HG03097 (cell line): ENCODE data around the gene TCERG1.

ENCODE experiments used
- ATAC-seq: cut with Tn5 transposase; IDR thresholded peaks from one replicate; pipeline ENCODE4 v1.9.1; 2021; ENCODE audit not compliant: unreplicated experiment, low FRiP score

Gene TCERG1

DNA sequence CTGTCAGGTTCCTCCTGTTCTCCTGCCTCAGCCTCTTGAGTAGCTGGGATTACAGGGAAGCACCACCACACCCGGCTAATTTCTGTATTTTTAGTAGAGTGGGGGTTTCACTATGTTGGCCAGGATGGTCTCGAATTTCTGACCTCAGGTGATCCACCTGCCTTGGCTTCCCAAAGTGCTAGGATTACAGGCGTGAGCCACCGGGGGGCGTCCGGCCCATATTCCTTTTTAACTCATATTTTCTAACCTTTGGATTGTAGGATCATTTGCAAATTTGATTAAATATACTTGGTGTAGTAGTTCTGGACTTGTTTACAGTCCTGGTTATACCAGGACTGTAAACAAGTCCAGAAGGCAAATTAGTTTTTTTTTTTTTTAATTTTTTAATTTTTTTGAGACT lies 4.3 kb downstream of the TCERG1 start:
- no peak for ATAC-seq

DNA sequence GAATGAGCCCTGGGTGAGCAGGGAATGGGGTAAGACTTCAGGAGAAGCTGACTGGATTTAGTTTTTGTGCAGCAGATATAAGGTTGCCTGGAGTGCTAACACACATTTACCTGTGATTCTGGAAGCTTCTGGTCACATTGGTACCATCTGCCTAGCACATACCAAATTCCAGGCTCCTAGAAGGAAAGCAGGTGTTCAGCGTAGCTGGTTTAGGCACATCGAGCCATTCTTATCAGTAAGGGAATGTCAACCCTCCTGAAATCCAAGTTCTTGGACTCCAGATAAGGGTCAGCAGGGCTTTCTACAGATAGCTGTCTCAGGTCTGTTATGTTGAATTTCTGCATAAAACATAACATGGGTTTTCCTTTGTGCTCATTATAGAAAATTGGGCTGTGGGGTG lies 10.3 kb downstream of the TCERG1 start:
- ATAC-seq: no peak

DNA sequence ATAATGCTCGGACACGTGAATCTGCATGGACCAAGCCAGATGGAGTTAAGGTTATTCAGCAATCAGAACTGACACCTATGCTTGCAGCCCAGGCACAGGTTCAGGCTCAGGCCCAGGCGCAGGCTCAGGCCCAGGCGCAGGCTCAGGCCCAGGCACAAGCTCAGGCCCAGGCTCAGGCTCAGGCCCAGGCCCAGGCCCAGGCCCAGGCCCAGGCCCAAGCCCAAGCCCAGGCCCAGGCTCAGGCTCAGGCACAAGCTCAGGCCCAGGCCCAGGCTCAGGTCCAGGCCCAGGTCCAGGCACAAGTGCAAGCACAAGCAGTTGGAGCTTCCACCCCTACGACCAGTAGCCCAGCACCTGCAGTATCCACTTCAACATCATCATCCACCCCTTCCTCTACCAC lies 11.8 kb downstream of the TCERG1 start:
- ATAC-seq: no peak

DNA sequence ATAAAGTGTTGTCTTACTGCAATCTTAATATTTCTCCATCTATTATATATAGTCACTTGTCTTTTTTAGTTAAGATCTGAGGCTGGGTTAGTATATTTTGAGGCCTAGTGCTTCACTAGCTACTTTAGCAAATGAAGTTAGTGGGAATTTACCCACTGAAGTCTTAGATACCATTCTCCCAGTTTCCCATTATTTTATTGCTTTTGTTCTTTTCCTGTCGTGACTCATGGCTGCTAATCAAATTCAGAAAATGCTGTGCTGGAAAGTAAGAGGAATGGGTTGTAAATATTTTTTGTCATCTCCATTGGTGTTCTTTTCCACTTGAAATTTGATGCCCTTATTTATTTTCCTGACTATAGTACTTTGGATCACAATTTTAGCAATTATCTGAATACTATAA lies 14.2 kb downstream of the TCERG1 start:
- ATAC-seq: no peak

DNA sequence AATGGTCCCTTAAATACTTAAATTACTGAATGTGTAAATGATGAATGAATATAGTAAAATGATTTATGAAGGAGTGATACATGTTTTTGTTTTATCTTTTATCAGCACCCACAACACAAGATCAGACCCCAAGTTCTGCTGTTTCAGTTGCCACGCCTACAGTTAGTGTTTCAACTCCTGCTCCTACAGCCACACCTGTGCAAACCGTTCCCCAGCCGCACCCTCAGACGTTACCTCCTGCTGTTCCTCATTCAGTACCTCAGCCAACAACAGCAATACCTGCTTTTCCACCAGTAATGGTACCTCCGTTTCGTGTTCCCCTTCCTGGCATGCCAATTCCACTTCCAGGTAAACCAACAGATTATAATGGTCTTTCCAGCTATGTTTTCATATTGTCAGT lies 16.3 kb downstream of the TCERG1 start:
- no peak for ATAC-seq

DNA sequence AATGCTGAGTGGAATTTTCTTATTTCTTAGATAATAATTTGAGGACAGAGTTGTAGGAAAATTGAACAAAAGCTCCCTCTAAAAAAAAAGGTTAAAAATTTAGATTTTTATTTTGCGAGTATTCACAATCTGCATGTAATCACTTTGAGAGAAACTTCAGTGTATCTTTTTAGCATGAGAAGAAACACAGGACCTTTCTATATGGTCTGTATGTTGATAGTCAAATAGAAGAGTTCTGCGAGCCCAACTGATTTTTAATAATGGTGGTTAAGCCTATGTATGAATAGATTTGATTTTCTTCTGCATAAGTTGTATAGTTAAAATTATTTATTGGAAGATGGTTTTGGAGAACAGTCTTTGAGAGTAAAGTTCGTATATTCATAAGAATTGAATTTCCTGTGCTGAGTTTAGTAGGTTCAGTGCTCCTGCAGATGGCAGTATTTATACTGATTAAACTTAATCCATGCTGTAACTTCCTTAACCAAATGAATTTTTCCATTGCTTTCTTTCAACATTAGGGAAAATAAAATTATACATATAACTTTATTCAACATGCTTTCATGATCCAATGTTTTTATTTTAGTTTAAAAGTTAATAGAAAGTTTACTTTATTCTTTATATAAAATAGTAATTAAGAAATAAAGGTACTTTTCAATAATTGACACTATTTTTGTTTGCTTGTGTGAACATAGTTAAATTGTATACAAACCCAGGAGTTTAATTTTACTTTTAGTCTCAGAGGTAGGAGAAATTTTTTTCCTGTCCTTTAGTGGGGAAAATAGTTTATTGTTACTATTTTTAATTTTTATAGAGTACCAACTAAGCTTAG lies 19.6 kb downstream of the TCERG1 start:
- no peak for ATAC-seq

DNA sequence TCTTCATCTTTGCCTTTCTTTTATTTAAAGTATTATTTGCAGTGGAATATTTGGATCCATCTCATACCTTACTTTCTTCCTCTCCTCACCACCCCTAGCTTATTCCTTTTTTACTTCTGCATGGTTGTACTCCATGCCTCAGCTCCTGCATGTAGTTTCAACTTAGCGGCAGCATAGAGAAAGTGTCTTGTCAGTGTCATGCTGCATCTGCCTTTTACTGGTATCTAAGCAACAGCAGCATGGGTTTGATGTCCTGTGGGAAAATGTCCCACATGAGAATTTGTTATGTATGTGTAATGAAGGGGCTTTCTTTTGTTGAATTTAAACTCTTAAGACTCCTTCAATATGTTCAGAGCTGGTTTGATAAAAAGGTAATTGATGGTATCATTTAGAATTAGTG lies 20.6 kb downstream of the TCERG1 start:
- ATAC-seq: no peak

DNA sequence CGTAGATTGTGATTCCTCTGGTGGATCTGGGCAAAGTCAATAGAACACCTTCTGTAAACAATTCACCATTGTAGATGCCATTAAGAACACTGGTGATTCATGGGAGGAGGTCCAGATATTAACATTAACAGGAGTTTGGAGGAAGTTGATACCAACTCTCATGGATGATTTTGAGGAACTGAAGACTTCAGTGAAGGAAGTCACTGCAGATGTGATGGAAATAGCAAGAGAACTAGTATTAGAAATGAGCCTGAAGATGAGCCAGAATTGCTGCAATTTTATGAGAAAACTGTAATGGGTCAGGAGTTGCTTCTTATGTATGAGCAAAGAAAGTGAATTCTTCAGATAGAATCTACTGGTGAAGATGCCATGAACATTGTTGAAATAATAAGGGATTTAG lies 26.9 kb downstream of the TCERG1 start:
- ATAC-seq: no peak

DNA sequence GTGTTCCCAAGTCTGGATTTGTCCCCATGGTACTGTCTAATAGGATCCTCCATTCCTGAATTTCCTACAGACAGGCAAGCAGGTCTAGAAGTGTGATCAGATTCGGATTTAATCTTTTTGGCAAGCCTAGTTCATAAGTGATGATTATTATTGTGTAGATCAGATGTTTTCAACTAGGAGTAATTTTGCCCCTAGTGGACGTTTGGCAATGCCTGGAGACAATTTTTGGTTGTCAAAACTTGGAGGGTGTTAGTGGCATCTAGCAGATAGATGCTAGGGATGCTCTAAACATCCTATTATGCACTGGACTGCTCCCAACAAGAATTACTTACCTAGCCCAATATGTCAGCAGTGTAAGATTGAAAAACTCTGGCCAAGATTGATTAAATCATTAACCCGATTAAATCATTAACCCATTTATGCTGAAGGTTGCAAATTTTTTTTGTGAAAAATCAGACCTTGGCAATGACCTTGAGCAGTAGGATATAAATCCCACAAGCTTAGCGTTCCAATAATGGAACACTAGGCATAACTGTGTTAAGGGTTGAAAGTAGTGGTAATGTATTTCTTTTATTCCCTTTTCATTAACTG lies 28.2 kb downstream of the TCERG1 start:
- ATAC-seq: no peak

DNA sequence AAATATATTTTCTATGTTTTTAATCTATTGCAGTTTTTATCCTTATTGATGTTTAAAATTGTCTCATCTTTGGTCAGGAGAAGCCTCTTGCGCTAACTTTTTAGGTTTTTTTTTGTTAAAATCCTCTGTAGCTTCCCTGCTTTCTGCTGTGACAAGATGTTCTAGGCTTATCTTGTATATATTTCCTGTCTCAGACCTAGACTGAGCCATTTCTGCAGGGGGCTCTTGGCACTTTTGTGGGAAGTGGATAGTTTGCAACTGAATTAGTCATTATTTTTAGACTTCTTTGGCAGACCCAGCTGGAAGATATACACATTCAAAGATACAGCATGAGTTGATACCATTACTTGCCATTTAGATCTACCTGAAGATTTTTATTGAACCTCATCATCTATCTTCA lies 28.8 kb downstream of the TCERG1 start:
- no peak for ATAC-seq

DNA sequence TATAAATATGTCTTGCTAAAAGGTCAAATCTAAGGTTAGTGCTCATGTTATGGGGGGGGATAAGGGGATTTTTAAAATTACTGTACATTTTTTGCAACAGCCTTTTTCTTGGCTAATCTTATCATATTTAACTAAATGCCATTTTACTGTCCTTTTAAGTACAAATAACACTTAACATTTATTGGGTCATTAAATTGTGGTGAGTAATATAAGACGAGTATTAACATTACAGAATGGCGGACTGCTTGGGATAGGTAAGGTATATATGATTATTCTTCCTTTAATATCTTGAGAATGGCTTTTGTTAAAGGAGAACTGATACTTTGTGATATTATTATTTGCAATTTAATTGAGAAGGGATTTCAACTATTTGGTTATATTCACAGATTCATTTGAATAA lies 35.6 kb downstream of the TCERG1 start:
- no peak for ATAC-seq

DNA sequence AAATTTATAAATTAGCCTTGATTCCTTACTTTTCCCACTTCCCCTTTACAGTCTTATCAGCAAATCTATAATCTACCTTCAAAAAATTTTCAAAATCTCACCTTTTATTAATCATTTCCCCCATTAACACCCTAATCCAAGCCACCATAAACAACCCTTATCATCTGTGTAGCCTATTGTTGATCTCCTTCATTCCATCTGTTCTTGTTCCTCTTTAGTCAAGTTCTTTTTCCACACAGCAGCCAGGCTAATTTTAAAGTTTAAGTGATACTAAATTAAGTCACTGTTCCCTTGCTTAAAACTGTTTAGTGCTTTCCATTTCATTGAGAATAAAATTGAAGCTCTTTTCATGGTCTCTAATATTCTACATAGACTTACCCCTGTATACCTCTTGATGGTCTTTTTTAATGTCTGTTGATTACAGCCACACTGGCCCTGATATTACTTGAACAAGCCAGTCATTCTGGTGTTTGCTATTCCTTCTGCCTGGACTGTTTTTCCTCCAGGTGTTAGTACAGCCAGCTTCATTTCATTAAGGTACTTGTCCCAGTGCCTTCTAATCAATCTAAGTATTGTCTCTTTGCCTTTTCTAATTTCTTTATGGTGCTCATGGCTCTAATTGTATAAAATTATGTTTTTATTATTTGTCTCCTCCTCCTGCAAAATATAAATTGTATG lies 37.7 kb downstream of the TCERG1 start:
- no peak for ATAC-seq

DNA sequence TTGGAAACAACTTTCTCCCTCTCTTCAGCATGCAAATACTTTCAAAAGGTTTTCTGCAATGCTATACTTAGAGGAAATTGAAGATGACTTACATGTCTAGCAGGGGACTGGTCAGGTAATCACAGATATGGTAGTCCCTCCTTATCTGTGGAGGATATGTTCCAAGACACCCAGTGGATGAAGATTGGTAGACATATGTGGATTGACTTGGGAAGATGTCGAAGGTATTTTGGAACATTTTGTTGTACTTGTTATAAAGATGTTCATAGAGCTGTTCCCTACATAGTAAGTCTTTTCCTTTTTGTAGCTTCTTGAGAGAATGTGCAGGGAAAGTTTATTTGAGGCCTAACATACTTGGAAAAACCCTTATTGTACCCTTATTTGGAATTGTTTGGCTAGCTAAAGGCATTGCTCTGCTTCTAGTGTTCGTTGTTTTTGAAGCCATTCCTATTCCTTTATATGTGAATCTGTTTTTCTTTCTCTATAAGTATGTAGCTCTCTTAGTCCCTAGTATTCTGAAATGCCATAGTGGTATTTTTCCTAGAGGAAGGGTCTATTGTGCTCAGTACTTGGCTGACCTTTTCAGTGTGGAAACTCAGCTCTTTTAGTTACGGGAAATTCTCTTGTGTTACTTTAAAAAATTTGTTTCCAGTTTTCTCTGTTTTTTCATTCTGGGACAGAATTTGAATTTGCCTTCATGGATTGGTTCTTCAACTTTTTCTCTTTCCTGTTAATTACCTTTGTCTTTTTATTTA lies 43.1 kb downstream of the TCERG1 start:
- ATAC-seq: no peak

DNA sequence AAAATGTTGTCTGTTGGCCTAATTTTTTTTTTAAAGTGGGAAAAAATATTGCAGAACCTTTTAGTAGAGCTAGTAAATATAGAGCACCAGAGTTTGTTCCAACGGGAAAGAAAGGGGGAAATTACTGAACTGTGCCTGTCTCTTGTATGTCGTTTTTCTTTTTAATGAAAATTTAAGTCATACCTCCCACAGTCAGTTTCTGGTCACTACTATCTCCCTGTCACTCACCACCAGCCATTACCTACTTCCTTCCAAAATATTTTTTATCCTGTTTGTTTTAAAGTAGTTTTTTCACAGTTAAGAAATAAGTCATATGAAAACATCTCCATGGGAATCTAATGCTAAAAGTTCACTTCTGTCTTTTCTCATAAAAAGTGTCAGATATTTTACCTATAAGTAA lies 47.5 kb downstream of the TCERG1 start:
- no peak for ATAC-seq

DNA sequence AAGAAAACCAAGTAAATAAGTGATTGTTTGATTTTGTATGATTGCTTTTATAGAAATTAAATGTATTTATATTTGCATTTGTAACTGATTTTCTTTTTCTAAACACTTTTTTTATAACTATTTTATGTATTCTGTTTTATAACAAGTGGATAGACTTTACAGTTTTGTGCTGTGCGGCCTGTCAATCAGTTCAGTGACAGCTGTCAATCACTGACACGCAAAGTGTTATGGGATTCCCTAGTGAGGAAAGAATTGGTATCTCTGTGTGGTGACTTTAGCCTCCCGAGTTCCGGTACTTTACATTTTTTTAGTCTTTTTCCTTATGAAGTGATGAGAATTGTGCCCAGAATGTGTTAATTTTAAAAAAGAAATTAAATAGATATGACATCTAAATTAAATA lies 52.5 kb downstream of the TCERG1 start:
- ATAC-seq: no peak

DNA sequence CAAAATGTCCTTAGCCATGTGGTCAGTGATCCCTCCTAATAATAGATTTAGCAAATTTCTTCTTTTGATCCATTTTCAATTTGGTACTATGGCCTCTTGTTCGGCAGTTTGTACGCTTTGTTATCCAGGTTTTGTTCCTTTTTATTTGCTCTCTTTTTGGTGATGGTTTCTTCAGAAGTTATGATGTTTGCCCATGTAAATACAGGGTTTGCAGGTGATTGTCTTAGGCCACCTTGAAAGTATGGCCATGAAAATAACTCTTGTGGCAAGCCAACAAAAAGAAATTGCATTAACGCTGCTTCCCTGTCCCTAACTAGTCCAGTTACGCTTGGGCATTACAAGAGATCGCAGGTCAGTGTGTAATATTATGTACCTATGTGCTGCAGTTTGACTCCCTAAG lies 60.3 kb downstream of the TCERG1 start:
- no peak for ATAC-seq

DNA sequence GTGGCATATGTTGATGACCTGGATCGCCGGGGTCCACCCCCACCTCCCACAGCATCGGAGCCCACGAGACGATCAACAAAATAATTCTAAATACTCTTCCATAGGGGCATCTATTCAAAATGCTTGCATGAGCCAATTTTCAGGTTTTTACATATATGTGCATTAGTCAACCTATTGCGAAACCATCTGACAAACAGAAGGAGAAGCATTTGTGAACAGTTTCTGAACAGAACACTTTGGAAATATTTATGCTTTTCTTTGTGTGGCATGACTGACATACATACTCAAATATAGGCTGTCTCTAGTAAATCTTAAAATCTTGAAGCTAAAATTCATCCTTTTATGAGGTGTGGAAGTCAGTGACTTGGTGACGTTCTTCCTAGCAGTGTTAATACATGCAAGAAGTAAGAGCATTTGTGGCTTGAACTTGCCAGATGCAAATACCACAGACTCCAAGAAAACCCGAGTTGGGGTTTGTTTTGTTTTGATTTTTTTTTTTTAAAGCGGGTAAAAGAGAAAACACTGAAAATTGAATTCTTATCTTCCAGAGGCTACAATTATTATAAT lies 63.5 kb downstream of the TCERG1 start:
- no peak for ATAC-seq

DNA sequence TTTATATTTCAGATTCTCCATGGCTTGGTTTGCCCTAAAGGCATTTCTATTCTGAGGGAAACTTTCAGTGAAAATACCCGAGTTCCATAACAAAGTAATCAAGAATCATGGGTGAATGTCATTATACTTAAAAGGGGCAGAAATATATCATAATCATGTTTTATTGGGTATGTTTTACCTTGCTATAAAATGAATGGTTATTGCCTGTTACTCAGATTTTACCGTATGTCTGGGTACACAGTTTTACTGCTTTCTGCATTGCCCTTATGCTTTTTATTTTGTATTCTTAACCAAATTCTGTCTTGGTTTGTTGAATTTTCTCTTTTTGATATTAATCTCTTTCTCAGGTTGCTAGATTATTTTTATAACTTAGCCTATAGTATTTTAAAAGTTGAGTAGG lies 66.3 kb downstream of the TCERG1 start:
- no peak for ATAC-seq

DNA sequence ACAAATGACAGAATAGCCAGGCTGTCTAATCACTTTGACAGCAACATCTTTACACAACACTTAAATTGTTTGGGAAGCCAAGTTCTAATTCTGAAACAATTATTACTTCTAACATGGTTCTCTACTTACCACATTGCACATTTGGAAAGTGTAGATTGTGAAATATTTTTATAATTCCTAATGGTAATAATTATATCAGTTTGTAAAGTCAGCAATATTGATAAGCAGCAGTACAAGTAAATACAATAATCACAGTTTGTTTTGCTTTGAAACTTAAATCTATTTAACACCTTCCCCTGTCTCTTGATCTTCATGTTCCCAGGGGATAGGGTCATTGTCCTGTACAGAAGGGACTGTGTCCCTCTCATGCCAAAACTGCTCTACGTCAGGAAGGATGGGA lies 67.4 kb downstream of the TCERG1 start:
- ATAC-seq: no peak

DNA sequence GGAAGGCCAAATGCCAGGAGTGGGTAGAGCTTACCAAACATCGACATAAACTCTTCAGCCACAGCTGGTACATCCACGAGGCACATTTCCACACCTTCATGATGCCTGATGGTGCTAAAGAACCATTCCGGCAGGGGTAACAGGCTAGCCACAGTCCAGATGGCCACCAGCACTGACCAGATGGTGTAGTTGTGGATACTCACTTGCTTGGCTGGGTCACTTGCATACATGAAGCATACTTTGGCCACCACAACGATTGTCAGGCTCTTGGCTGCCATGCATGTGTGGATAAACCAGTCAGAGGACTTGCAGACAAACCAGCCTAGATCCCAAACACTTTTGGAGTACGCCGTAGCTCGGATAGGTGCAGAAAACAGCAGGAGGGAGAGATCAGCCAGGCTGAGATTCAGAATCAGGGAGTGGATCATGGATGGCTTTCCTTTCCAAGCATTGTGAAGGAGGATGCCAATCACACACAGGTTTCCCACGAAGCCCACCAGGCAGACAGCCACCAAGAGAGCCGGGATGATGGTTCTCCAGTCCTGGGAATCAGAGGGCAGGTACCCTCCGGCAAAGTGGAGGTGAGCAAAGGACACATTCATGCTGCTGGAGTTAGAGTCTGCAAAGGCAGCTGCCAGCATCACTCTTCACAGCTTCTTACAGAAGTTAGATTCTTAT lies 68.5 kb downstream of the TCERG1 start:
- ATAC-seq: no peak

DNA sequence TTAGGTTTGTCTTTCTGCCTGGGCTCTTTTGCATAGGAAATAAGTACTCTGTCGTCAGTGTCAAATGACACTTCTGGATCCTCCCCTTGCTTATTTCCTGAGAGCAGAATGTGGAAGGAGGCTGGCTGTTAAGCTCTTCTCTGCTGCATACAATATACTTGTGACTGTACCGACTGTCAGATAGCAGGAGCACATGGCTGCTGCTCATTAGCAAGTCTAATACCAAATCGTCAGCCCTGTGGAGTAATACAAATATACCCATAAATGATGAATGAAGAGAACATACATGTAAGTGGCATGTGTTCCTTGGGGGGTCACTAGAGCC lies 69.0 kb downstream of the TCERG1 start, which contains the start of gene GPR151:
TSS of gene GPR151 (minus strand) at position 40 of the 325 bp plus-strand sequence. CDS start 77 bp downstream, outside the sequence.
- no peak for ATAC-seq
